ENCODE measurements around the gene OSBPL9.
A peak's percentile ranks its signal among the peaks of the same experiment; 100 is the strongest.

The OSBPL9 gene

GRCh38 chr1:51740652-51741051 is 123.8 kb downstream of the OSBPL9 start:
- DNase-seq (ENCODE audit: low read depth): no peak

- DNase-seq (ENCODE audit: low read depth): no peak
These were observed 124.3 kb downstream of the OSBPL9 start for GRCh38 chr1:51741121-51741681.

DNA sequence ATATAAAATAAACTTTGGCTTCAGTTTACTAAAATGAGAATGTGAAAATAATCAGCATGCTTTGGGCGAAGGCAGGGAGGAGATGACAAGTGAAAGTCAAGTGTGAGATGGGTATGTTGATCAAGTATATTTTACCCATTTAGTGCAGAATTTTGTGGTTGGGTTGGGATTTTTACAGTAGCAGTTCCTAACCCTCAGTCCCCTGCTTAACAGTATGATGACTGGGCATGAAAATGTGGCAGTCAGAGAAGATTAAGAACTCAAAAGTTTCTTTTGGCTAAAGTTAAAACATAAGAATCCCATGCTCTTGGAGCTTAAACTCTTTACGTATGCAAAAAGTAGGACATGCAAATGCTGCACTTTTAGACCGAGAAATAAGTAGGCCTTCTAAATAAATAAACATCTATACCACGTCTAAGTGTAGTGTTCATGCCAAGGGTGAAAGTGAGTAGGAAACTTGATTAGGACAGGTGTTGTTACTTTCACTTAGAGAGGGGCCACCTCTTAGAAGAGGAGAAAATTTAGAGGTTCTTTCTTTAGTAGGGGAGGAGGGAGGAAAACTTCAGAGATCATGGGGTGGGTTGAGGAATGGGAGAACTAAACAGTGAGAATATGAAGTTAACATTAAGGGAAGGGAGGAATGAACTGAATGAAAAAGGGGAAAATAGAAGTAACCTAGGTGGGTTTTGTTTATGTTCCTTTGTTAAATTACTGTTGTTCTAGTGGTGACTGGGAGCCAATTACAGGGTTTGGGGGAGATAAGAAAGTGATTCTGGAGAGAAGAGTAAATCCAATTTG is 127.8 kb downstream of the OSBPL9 start:
- DNase-seq (ENCODE audit: low read depth): no peak

DNA sequence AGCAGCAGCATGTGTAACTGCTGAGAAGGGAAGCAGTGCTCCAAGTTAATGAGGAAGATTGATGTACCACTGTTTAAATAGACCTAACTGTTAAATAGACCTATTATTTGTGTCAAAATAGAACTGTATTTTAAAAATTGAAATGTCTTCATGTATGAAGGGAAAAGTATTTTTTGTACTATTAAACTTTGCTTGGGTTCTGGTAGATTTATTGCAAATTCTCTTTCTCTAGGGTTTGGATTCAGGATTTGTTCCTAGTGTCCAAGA is 128.3 kb downstream of the OSBPL9 start:
- DNase-seq (ENCODE audit: low read depth): no peak

DNA sequence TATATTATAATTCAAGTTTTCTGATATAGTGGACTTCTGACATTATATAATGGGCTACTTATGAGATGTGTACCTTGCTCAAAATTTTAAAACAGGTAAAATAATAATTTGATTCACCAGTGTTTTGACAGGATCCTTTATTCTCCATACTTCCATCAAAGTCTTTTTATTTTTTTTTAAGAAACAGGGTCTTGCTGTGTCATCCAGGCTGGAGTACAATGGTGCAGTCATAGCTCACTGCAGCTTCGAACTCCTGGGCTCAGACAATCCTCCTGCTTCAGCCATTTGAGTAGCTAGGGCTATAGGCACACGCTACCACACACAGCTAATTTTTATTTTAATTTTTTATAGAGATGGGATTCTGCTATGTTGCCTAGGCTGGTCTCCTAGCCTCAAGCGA is 132.3 kb downstream of the OSBPL9 start:
- no peak for DNase-seq (ENCODE audit: low read depth)

DNA sequence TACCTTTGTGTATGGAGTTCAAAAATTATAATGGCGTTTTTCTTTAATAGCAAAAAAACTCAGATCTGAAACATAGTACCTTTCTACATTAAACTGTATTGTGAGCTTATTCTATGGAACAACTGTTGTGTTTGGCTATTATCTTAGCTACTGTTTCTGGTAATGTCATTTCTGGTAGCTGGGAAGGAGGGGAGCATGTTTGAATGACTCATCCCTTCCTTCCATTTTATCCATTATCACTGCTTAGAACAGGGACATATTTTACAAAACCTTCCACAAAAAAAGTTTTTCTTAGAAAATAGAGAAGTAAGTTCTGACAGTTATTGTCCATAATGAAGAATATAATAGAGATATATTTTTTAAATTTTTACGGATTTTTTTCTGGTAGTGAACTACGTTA is 133.3 kb downstream of the OSBPL9 start:
- DNase-seq (ENCODE audit: low read depth): no peak

GRCh38 chr1:51750729-51751128 is 133.8 kb downstream of the OSBPL9 start:
- DNase-seq (ENCODE audit: low read depth): peak; percentile 36

- no peak for DNase-seq (ENCODE audit: low read depth)
These were observed 135.4 kb downstream of the OSBPL9 start for GRCh38 chr1:51752073-51752948.

DNA sequence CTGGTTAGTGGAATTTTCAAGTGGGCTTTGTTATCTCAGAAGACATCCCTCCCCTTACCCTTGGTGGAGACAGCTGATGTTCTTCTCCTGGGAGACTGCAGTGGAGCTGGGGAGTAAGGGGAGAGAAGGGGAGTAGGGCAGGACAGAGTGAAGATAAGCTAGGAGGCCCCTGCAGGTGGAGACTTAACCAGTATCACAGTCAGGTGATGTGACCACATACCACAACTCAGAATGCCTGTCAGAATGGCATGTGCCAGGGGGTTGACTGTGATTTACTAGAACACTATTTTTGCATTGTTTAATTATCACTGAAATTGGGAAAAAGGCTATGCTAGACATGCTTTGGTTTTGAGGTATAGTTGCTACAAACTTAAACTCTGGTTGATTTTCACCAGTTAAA is 137.1 kb downstream of the OSBPL9 start:
- DNase-seq (ENCODE audit: low read depth): no peak

DNA sequence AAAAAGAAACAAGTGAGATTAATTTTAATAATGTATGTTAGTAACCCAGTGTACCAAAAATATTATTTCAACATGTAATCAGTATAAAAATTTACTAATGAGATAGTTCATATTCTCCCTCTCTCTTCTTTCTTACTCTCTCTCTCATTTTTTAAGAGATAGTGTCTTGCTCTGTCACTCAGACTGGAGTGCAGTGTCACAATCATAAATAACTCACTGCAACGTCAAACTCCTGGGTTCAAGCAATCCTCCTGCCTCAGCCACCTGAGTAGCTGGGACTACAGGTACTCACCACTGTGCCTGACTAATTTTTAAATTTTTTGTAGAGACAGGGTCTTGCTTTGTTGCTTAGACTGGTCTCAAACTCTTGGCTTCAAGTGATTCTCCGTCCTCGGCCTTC is 137.8 kb downstream of the OSBPL9 start:
- DNase-seq (ENCODE audit: low read depth): no peak

DNA sequence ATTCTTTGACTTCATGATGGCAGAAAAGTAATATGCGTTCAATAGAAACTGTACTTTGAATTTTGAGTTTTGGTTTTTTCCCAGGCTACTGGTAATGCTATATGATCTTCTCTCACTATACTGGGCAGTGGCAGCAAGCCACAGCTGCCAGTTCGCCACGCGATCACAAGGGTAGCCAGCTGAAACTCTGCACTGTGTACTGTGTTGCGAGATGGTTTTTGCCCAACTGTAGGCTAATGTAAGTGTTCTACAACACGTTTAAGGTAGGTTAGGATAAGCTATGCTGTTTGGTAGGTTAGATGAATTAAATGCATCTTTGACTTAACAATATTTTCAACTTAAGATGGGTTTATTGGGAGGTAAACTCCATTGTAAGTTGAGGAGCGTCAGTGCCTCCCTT is 138.5 kb downstream of the OSBPL9 start:
- DNase-seq (ENCODE audit: low read depth): no peak

- DNase-seq (ENCODE audit: low read depth): no peak
These were observed 139.4 kb downstream of the OSBPL9 start for GRCh38 chr1:51756290-51756689.

DNA sequence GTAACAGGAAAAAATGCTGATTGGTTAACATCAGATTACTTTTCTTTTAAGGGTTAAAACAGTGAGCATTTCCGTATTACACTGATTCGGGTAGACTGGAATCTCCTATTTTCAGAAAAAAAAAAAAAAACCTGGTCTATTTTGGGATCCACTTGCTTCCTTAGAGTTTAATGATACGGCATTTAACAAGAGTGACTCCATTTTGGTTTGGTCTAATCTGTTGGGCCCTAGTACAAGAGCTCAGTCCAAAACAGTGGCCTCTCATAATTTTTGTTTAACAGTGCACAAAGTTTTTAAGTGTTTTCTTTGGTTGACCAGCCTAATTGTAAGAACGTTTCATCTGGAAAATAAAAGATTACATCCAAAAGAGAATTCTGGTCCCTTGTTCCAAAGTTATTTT is 141.4 kb downstream of the OSBPL9 start:
- no peak for DNase-seq (ENCODE audit: low read depth)

DNA sequence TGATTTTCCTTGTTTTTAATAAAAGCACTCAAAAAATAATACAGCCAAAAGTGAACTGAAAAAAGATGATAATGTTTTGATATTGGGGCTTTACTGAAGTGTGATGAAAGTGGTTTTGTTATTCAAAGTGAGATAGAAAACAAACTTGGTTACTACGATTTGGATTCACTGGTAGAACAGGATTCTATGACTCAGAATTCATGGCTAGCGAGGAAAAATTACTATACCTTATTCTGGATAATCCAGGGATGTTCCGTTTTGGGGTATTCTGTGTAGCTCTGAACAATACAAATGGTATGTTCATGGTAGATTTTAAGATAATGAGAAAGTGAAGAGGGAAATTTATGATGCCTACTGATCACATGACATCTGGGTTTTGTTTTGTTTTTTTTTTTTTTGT is 144.0 kb downstream of the OSBPL9 start:
- no peak for DNase-seq (ENCODE audit: low read depth)

- DNase-seq (ENCODE audit: low read depth): no peak
These were observed 144.5 kb downstream of the OSBPL9 start for GRCh38 chr1:51761351-51761750.

- peak; percentile 64 for DNase-seq (ENCODE audit: low read depth)
These were observed 152.2 kb downstream of the OSBPL9 start for GRCh38 chr1:51768971-51769588.

DNA sequence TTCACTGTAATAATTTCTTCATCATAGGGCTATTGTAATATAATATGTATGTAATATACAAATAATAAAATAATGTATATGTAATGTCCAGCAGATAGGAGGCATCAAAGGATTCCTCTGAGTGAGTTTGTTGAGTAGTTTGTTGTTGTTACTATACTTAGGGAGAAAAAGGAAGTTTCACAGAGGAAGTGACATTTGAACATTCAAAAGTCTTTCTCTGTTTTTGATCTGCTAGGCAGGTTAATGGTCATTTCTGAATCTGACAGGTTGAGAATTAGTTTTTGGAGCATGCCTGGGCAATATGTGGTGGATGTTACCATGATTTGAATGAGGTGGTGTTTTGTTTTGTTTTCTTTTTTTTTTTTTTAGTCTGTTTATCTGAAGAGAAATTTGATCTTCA is 159.5 kb downstream of the OSBPL9 start:
- DNase-seq (ENCODE audit: low read depth): no peak

GRCh38 chr1:51780927-51781326 is 164.0 kb downstream of the OSBPL9 start:
- no peak for DNase-seq (ENCODE audit: low read depth)

- no peak for DNase-seq (ENCODE audit: low read depth)
These were observed 168.1 kb downstream of the OSBPL9 start for GRCh38 chr1:51784997-51785421.

DNA sequence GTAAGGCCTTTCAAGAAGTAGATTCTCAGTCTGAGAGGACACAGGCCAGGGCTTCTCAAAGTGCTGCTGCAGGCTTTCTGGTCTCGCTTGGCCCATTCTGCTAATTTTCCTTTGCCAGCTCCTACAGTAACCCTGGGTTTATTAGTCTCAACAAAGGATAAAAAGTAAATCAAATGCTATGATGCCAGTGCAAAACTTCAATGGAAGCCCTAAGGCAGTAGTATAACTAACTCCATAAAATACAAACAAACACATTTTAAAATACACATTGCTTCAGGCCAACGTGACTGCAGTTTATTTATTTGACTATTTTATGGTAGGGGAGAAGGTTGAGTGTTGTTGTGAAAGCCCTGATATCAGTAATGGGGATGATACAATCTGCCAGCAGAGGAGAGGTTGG is 172.0 kb downstream of the OSBPL9 start:
- no peak for DNase-seq (ENCODE audit: low read depth)

- DNase-seq (ENCODE audit: low read depth): no peak
These were observed 172.4 kb downstream of the OSBPL9 start for GRCh38 chr1:51789342-51789741.

GRCh38 chr1:51790385-51790784 is 173.5 kb downstream of the OSBPL9 start:
- no peak for DNase-seq (ENCODE audit: low read depth)

- DNase-seq (ENCODE audit: low read depth): no peak
These were observed 175.0 kb downstream of the OSBPL9 start for GRCh38 chr1:51791888-51792287.
